Measurements from ENCODE around the gene MAPRE2.

DNA sequence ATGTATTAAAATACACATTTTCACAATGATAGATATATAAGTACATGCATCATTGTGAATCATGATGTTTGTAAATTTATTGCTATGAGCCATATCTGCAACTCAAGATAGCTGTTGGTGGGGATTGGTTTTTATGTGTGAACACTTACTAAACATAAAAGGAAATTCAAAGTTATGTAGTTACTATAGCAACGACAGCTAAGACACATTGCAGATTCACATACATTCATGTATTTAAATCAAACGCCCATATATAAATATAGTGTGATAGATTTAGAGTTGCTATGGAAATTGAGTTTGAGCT lies 65.6 kb downstream of the MAPRE2 start:
- TF ChIP-seq EZH2 (IDR thresholded peaks at IDR 0.05): no peak
- no peak for TF ChIP-seq POLR2AphosphoS5 (IDR thresholded peaks at IDR 0.05; ENCODE audit: borderline replicate concordance, low read depth, low read length)
- TF ChIP-seq FOXP2 (optimal IDR thresholded peaks at IDR 0.05; ENCODE audit: control extremely low read depth, extremely low read length, insufficient read depth): no peak
